ENCODE measurements around the gene ZRSR2. TPM values are rescaled to one million over a fixed set of nuclear protein-coding genes. Genes with fewer than 3 reads are reported as not detected.

The ZRSR2 gene
- total RNA-seq, 5 donors from 2014 or later (not counting 1 experiment from before 2014, with no cell fraction given): 18.5 to 35.4 (median 21.6) TPM

DNA sequence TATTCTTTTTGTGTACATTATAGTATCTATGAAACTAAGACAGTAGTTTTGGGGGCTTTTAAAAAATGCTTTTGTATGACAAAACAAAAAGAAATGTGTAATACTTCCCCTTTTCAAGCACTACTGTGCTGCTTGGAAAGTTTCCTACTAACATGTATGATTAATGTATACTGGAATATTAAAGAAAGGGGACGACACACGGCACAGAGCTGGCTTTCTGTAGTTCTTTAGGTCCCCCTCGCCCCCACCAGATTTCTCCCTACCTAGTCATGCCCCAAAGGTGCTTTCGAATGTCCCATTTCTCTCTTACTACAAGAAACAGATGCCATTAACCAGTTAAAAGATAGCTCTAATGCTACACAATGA, 65.9 kb downstream of the ZRSR2 start:
- Histone ChIP-seq H3K9me3 (no peaks in the 10 kb centered on the region), H3K36me3 (ENCODE audit: control insufficient read depth in 2 of 2, extremely low read depth in 1 of 2, insufficient read depth in 1 of 2, low read length in 1 of 2) (no peaks in the 10 kb centered on the region), H3K4me1 (ENCODE audit: control insufficient read depth in 1 of 2, extremely low read depth in 1 of 2, insufficient read depth in 2 of 2, low read length in 2 of 2) (peaks cover 9 to 10% of the 10 kb centered on the region in 2 experiments), H3K27ac (ENCODE audit: low read length) (no peak overlapping the region), H3K4me3 (ENCODE audit: control insufficient read depth in 1 of 2, extremely low read depth in 1 of 2, low read length in 1 of 2) (no peak overlapping the region), H3K27me3 (replicated peaks in 1 of 2; ENCODE audit: control insufficient read depth in 2 of 2, extremely low read depth in 1 of 2, insufficient read depth in 2 of 2, low read length in 1 of 2) (no peaks in the 10 kb centered on the region)
- no peak for DNase-seq
- Mint-ChIP-seq H3K9me3 (no peaks in the 10 kb centered on the region), H3K4me1 (peaks cover 18 to 26% (median 20%) of the 10 kb centered on the region in 3 donors), H3K27me3 (peaks cover 0 to under 1% of the 10 kb centered on the region in 2 donors), H3K27ac (peak overlapping the region in 1 of 2 donors; percentile 34), H3K36me3 (no peaks in the 10 kb centered on the region), H3K4me3 (no peak overlapping the region)
- ChIA-PET CTCF (interaction anchor here (1.0 to 1.2 kb wide), 2 partner anchors 10 to 66 kb away, joined by 3 read pairs; partner anchors contain the start of gene ZRSR2 (in 1 of the 2)), POLR2A (no interaction called here)
- no peak for ATAC-seq (replicated peaks in 1 of 4)
- no CpG with 5 or more reads among the region's 4 CpGs for WGBS (ENCODE audit: insufficient coverage)

DNA sequence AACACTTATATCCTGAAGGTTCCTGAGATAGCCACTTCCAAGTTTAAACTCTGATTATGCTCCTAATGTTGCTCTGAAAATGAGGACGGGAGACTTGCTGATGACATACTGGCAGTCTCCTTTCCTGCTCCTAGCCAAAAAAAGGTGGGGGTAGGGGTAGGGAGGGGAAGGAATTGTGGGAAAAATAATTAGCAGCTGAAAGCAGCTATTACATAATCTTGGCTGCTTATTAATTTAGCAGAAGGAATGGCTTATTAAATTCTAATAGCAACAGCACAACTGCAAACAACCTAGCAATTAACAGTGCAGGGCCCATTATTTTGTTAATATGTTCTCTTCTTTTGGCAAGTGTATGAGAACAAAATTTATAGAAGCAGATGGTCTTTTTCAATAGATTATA, 66.4 kb downstream of the ZRSR2 start:
- H3K36me3 Mint-ChIP-seq: no peaks in the 10 kb centered on the region
- H3K4me1 ChIP-seq (ENCODE audit: control insufficient read depth in 1 of 2, extremely low read depth in 1 of 2, insufficient read depth in 2 of 2, low read length in 2 of 2): peaks cover 9 to 10% of the 10 kb centered on the region in 2 experiments
- H3K27me3 Mint-ChIP-seq: peaks cover 0 to 5% of the 10 kb centered on the region in 2 donors
- WGBS (ENCODE audit: insufficient coverage): no CpG with 5 or more reads among the region's 1 CpG
- no peak overlapping the region for H3K4me3 Mint-ChIP-seq
- no peaks in the 10 kb centered on the region for H3K9me3 ChIP-seq
- POLR2A ChIA-PET: no interaction called here
- no peaks in the 10 kb centered on the region for H3K9me3 Mint-ChIP-seq
- ATAC-seq (replicated peaks in 1 of 4): no peak
- CTCF ChIA-PET: interaction anchor here (1.0 to 1.2 kb wide), 2 partner anchors 9 to 66 kb away, joined by 3 read pairs; partner anchors contain the start of gene ZRSR2 (in 1 of the 2)
- no peaks in the 10 kb centered on the region for H3K27me3 ChIP-seq (replicated peaks in 1 of 2; ENCODE audit: control insufficient read depth in 2 of 2, extremely low read depth in 1 of 2, insufficient read depth in 2 of 2, low read length in 1 of 2)
- H3K4me1 Mint-ChIP-seq: peaks cover 15 to 24% (median 20%) of the 10 kb centered on the region in 3 donors
- H3K27ac Mint-ChIP-seq: peak overlapping the region in 1 of 2 donors; percentile 34
- no peak overlapping the region for H3K27ac ChIP-seq (ENCODE audit: low read length)
- H3K4me3 ChIP-seq (ENCODE audit: control insufficient read depth in 1 of 2, extremely low read depth in 1 of 2, low read length in 1 of 2): no peak overlapping the region
- DNase-seq: no peak
- no peaks in the 10 kb centered on the region for H3K36me3 ChIP-seq (ENCODE audit: control insufficient read depth in 2 of 2, extremely low read depth in 1 of 2, insufficient read depth in 1 of 2, low read length in 1 of 2)

DNA sequence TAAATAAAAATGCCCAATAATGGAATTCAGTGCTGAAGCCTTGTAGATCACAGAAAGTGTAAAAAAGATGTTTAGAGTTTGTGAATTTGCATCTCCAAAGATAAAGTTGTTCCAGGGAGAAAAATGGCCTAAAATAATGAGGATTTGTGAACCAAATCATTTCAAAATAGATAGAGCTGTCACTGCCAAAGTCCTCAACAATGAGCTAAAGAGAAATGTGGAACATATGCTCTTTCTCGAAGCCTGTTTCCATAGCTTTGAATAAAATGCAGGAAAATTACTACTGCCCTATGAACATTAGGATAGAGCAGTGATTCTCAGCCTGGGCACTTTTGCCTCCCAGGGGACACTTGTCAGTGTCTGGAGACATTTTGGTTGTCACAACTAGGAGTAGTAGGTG, 67.8 kb downstream of the ZRSR2 start:
- WGBS (ENCODE audit: insufficient coverage): no CpG with 5 or more reads among the region's 1 CpG
- Mint-ChIP-seq H3K27me3 (peaks cover 0 to 7% of the 10 kb centered on the region in 2 donors), H3K36me3 (no peaks in the 10 kb centered on the region), H3K27ac (no peak overlapping the region), H3K4me3 (no peak overlapping the region), H3K4me1 (peaks cover 9 to 16% (median 15%) of the 10 kb centered on the region in 3 donors), H3K9me3 (no peaks in the 10 kb centered on the region)
- Histone ChIP-seq H3K9me3 (no peaks in the 10 kb centered on the region), H3K4me1 (ENCODE audit: control insufficient read depth in 1 of 2, extremely low read depth in 1 of 2, insufficient read depth in 2 of 2, low read length in 2 of 2) (peaks cover 9 to 10% of the 10 kb centered on the region in 2 experiments), H3K27me3 (replicated peaks in 1 of 2; ENCODE audit: control insufficient read depth in 2 of 2, extremely low read depth in 1 of 2, insufficient read depth in 2 of 2, low read length in 1 of 2) (no peaks in the 10 kb centered on the region), H3K27ac (ENCODE audit: low read length) (no peak overlapping the region), H3K36me3 (ENCODE audit: control insufficient read depth in 2 of 2, extremely low read depth in 1 of 2, insufficient read depth in 1 of 2, low read length in 1 of 2) (no peaks in the 10 kb centered on the region), H3K4me3 (ENCODE audit: control insufficient read depth in 1 of 2, extremely low read depth in 1 of 2, low read length in 1 of 2) (no peak overlapping the region)
- ChIA-PET CTCF (interaction anchor here in 1 of 2 donors (0.5 kb wide), 1 partner anchor 804 kb away, joined by 3 read pairs; no protein-coding TSS in a partner anchor), POLR2A (no interaction called here)
- DNase-seq (no peak), ATAC-seq (replicated peaks in 1 of 4) (no peak)

DNA sequence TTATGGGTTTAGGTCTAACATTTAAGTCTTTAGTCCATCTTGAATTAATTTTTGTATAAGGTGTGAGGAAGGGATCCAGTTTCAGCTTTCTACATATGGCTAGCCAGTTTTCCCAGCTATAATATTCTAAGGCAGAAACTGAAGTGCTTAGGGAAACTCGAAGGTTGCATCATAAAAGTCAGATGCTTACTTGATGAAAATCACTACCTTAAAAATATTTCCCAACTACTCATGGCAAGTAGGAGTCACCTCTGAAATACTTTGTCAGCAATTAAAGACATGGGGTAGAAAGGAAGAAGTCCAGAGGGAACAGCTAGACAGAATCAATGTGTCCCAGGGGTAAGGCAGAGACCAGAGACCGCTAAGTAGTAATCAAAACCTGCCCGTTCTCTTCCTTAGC, 70.6 kb downstream of the ZRSR2 start:
- no peaks in the 10 kb centered on the region for H3K36me3 Mint-ChIP-seq
- DNase-seq: no peak
- no peak for ATAC-seq (replicated peaks in 1 of 4)

DNA sequence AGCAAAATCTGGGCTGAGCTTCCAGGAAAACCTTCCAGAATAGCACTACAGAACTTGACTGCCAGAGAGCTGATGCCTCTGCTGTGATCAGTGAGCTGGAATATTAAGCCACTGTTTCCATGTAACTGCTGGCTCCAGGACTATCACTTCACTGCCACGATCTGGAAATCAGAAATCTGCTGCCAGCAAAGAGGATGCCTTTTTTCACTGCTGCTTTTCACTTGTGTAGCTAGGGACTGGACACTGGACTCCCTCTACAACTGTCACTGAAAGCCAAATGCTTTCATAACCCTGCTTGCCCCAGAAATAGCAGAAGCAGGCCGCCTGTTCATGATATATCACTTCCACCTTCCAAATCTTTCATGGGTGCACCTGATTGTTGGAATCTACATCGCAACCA, 73.7 kb downstream of the ZRSR2 start:
- Histone ChIP-seq H3K4me3 (ENCODE audit: control insufficient read depth in 1 of 2, extremely low read depth in 1 of 2, low read length in 1 of 2) (no peak overlapping the region), H3K4me1 (ENCODE audit: control insufficient read depth in 1 of 2, extremely low read depth in 1 of 2, insufficient read depth in 2 of 2, low read length in 2 of 2) (no peaks in the 10 kb centered on the region), H3K27ac (ENCODE audit: low read length) (no peak overlapping the region), H3K27me3 (replicated peaks in 1 of 2; ENCODE audit: control insufficient read depth in 2 of 2, extremely low read depth in 1 of 2, insufficient read depth in 2 of 2, low read length in 1 of 2) (no peaks in the 10 kb centered on the region), H3K36me3 (ENCODE audit: control insufficient read depth in 2 of 2, extremely low read depth in 1 of 2, insufficient read depth in 1 of 2, low read length in 1 of 2) (no peaks in the 10 kb centered on the region), H3K9me3 (no peaks in the 10 kb centered on the region)
- DNase-seq: no peak
- H3K4me1 Mint-ChIP-seq: no peaks in the 10 kb centered on the region
- no peak overlapping the region for H3K4me3 Mint-ChIP-seq
- CTCF ChIA-PET: no interaction called here
- WGBS (ENCODE audit: insufficient coverage): no CpG with 5 or more reads among the region's 3 CpGs
- POLR2A ChIA-PET: no interaction called here
- H3K27ac Mint-ChIP-seq: no peak overlapping the region
- peaks cover 0 to 7% of the 10 kb centered on the region in 2 donors for H3K27me3 Mint-ChIP-seq
- H3K9me3 Mint-ChIP-seq: no peaks in the 10 kb centered on the region
- no peak for ATAC-seq (replicated peaks in 1 of 4)
- no peaks in the 10 kb centered on the region for H3K36me3 Mint-ChIP-seq

More for the DNA sequence above, 70.6 kb downstream of the ZRSR2 start:
- Histone ChIP-seq H3K36me3 (ENCODE audit: control insufficient read depth in 2 of 2, extremely low read depth in 1 of 2, insufficient read depth in 1 of 2, low read length in 1 of 2) (no peaks in the 10 kb centered on the region), H3K27ac (ENCODE audit: low read length) (no peak overlapping the region), H3K9me3 (no peaks in the 10 kb centered on the region), H3K27me3 (replicated peaks in 1 of 2; ENCODE audit: control insufficient read depth in 2 of 2, extremely low read depth in 1 of 2, insufficient read depth in 2 of 2, low read length in 1 of 2) (no peaks in the 10 kb centered on the region), H3K4me1 (ENCODE audit: control insufficient read depth in 1 of 2, extremely low read depth in 1 of 2, insufficient read depth in 2 of 2, low read length in 2 of 2) (no peaks in the 10 kb centered on the region), H3K4me3 (ENCODE audit: control insufficient read depth in 1 of 2, extremely low read depth in 1 of 2, low read length in 1 of 2) (no peak overlapping the region)
- ChIA-PET CTCF (no interaction called here), POLR2A (no interaction called here)
- H3K4me1 Mint-ChIP-seq: peaks cover 0 to under 1% (median 0%) of the 10 kb centered on the region in 3 donors
- peaks cover 0 to 7% of the 10 kb centered on the region in 2 donors for H3K27me3 Mint-ChIP-seq
- H3K27ac Mint-ChIP-seq: no peak overlapping the region
- H3K9me3 Mint-ChIP-seq: no peaks in the 10 kb centered on the region
- H3K4me3 Mint-ChIP-seq: no peak overlapping the region
- WGBS (ENCODE audit: insufficient coverage): no CpG with 5 or more reads among the region's 3 CpGs

DNA sequence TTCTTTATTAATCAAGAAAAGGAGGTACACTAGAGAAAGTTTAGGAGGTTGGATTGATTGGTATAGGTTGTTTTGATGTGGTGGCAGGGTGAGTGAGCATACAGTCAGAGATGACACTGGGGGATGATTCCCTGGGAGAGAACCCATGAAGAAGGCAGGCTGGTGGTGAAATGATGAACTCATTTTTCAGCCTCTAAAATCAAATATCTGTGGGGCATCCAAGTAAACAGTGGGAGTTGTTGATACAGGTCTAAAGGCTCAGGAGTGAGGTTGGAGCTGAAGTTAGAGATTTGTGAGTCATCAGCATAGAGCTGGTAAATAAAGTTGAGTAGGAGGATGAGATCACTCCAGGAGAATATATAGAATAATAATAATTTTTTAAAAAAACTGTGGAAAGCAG, 74.3 kb downstream of the ZRSR2 start:
- no peak overlapping the region for H3K27ac Mint-ChIP-seq
- H3K27me3 Mint-ChIP-seq: peaks cover 0 to 7% of the 10 kb centered on the region in 2 donors
- Histone ChIP-seq H3K9me3 (no peaks in the 10 kb centered on the region), H3K4me3 (ENCODE audit: control insufficient read depth in 1 of 2, extremely low read depth in 1 of 2, low read length in 1 of 2) (no peak overlapping the region), H3K4me1 (ENCODE audit: control insufficient read depth in 1 of 2, extremely low read depth in 1 of 2, insufficient read depth in 2 of 2, low read length in 2 of 2) (no peaks in the 10 kb centered on the region), H3K27me3 (replicated peaks in 1 of 2; ENCODE audit: control insufficient read depth in 2 of 2, extremely low read depth in 1 of 2, insufficient read depth in 2 of 2, low read length in 1 of 2) (no peaks in the 10 kb centered on the region), H3K27ac (ENCODE audit: low read length) (no peak overlapping the region), H3K36me3 (ENCODE audit: control insufficient read depth in 2 of 2, extremely low read depth in 1 of 2, insufficient read depth in 1 of 2, low read length in 1 of 2) (no peaks in the 10 kb centered on the region)
- POLR2A ChIA-PET: no interaction called here
- DNase-seq (no peak), ATAC-seq (replicated peaks in 1 of 4) (no peak)
- CTCF ChIA-PET: no interaction called here
- no peaks in the 10 kb centered on the region for H3K9me3 Mint-ChIP-seq
- H3K4me1 Mint-ChIP-seq: no peaks in the 10 kb centered on the region
- H3K36me3 Mint-ChIP-seq: no peaks in the 10 kb centered on the region
- H3K4me3 Mint-ChIP-seq: no peak overlapping the region

DNA sequence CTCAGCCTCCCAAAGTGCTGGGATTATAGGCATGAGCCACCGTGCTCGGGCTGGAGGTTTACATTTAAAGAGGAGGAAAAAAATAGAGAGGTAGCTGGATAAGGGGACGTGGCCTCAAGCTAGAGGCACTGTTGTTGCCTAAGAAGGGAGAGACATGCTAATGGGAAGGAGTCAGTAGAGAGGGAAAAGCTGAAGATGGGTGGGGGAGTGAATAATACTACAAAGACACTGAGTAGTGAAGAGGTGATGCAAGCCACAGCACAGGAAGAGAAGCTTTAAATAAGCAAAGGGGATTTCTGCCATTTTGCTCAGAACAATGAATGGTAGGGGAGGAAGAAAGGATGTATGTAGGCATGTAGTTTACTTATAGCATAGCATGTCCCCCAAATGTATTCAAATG, 75.9 kb downstream of the ZRSR2 start:
- no peak for ATAC-seq (replicated peaks in 1 of 4)
- no peak for DNase-seq
- H3K36me3 Mint-ChIP-seq: no peaks in the 10 kb centered on the region
- H3K4me1 Mint-ChIP-seq: no peaks in the 10 kb centered on the region
- peaks cover 0 to 10% of the 10 kb centered on the region in 2 donors for H3K27me3 Mint-ChIP-seq
- Histone ChIP-seq H3K36me3 (ENCODE audit: control insufficient read depth in 2 of 2, extremely low read depth in 1 of 2, insufficient read depth in 1 of 2, low read length in 1 of 2) (no peaks in the 10 kb centered on the region), H3K4me1 (ENCODE audit: control insufficient read depth in 1 of 2, extremely low read depth in 1 of 2, insufficient read depth in 2 of 2, low read length in 2 of 2) (no peaks in the 10 kb centered on the region), H3K27me3 (replicated peaks in 1 of 2; ENCODE audit: control insufficient read depth in 2 of 2, extremely low read depth in 1 of 2, insufficient read depth in 2 of 2, low read length in 1 of 2) (no peaks in the 10 kb centered on the region), H3K9me3 (no peaks in the 10 kb centered on the region), H3K4me3 (ENCODE audit: control insufficient read depth in 1 of 2, extremely low read depth in 1 of 2, low read length in 1 of 2) (no peak overlapping the region), H3K27ac (ENCODE audit: low read length) (no peak overlapping the region)
- WGBS (ENCODE audit: insufficient coverage): no CpG with 5 or more reads among the region's 3 CpGs
- CTCF ChIA-PET: interaction anchor here in 1 of 2 donors (0.7 kb wide), 1 partner anchor 10 kb away, joined by 3 read pairs; no protein-coding TSS in a partner anchor
- no peak overlapping the region for H3K27ac Mint-ChIP-seq
- POLR2A ChIA-PET: interaction anchor here in 1 of 2 donors (0.9 kb wide), 1 partner anchor 11 kb away, joined by 3 read pairs; the partner anchor contains the start of gene AP1S2
- no peak overlapping the region for H3K4me3 Mint-ChIP-seq
- no peaks in the 10 kb centered on the region for H3K9me3 Mint-ChIP-seq
